SK-N-SH (cell line): ENCODE measurements around the gene ABHD16B. TPM values are rescaled to one million over a fixed set of nuclear protein-coding genes. Genes with fewer than 3 reads are reported as not detected.

Experiments
- CTCF ChIA-PET: fragments of 300-600, 350-600 bp; formaldehyde crosslinking; extraction: SDS; loops from one replicate; lab custom pipeline; 2021; lab: Yijun Ruan, JAX
- POLR2A ChIA-PET: fragments of 350-600 bp; sonication (Branson Sonifier 250); formaldehyde crosslinking; extraction: SDS; loops from one replicate; lab custom pipeline; 2020; ENCODE audit warnings: antibody characterized with exemption, inconsistent platforms; lab: Yijun Ruan, JAX
- DNase-seq: peaks from one replicate; pipeline ENCODE4 v3.0.0; 2012
- H2AFZ ChIP-seq: fragments of 200-600 bp; sonication (generic); 2 replicates; pipeline ENCODE4 v1.8.1; 2016; ENCODE audit warnings: antibody characterized with exemption, mild to moderate bottlenecking, low read depth
- H3F3A ChIP-seq: fragments of 200-600 bp; sonication (generic); replicated peaks from 2 replicates; pipeline ENCODE3; 2016; ENCODE audit warnings: antibody characterized with exemption, mild to moderate bottlenecking; ENCODE audit not compliant: insufficient read depth
- H3K27ac ChIP-seq, 2 experiments: fragments of 200-500 bp in 1 of 2; fragments of 200-600 bp in 1 of 2; sonication (Bioruptor generic) in 1 of 2; sonication (generic), shearing (Covaris generic) in 1 of 2; 2 replicates each; pipeline versions ENCODE4 v1.5.1 to v1.6.1; 2014 to 2016; ENCODE audit warnings: low read depth in 2 of 2, inconsistent platforms in 1 of 2, low read length in 1 of 2, mild to moderate bottlenecking in 1 of 2, mixed read lengths in 1 of 2
- H3K27me3 ChIP-seq: fragments of 200-600 bp; sonication (generic), shearing (Covaris generic); 2 replicates; pipeline ENCODE4 v1.6.1; 2016; ENCODE audit warnings: mixed run types; ENCODE audit not compliant: insufficient read depth
- H3K36me3 ChIP-seq, 2 experiments: fragments of 200-500 bp in 1 of 2; fragments of 200-600 bp in 1 of 2; sonication (Bioruptor generic) in 1 of 2; sonication (generic) in 1 of 2; replicated peaks in 1 of 2; 2 replicates each; pipeline versions ENCODE3 to v1.5.1; 2014 to 2016; ENCODE audit warnings: low read length in 1 of 2, mild to moderate bottlenecking in 1 of 2; ENCODE audit not compliant: insufficient read depth in 2 of 2, control insufficient read depth in 1 of 2
- H3K4me1 ChIP-seq, 2 experiments: fragments of 200-500 bp in 1 of 2; fragments of 200-600 bp in 1 of 2; sonication (Bioruptor generic) in 1 of 2; sonication (generic), shearing (Covaris generic) in 1 of 2; 2 replicates each; pipeline versions ENCODE4 v1.5.1 to v1.6.1; 2014 to 2016; ENCODE audit warnings: low read depth in 1 of 2, low read length in 1 of 2, mixed run types in 1 of 2; ENCODE audit not compliant: insufficient read depth in 2 of 2, control insufficient read depth in 1 of 2
- H3K4me2 ChIP-seq: fragments of 200-600 bp; sonication (generic), shearing (Covaris generic); 2 replicates; pipeline ENCODE4 v1.6.1; 2017; ENCODE audit warnings: mixed run types
- H3K4me3 ChIP-seq, 2 experiments: fragments of 200-500 bp in 1 of 2; fragments of 200-600 bp in 1 of 2; sonication (Bioruptor generic) in 1 of 2; sonication (generic), shearing (Covaris generic) in 1 of 2; 2 replicates each; pipeline versions ENCODE4 v1.5.1 to v1.8.1; 2014 to 2016; ENCODE audit warnings: low read depth in 2 of 2, inconsistent platforms in 1 of 2, low read length in 1 of 2, mild to moderate bottlenecking in 1 of 2, mixed read lengths in 1 of 2, moderate library complexity in 1 of 2
- H3K79me2 ChIP-seq: fragments of 200-600 bp; sonication (generic); 2 replicates; pipeline ENCODE4 v1.8.1; 2017; ENCODE audit warnings: mild to moderate bottlenecking; ENCODE audit not compliant: insufficient read depth
- H3K9ac ChIP-seq: fragments of 200-600 bp; sonication (generic); 2 replicates; pipeline ENCODE4 v1.6.1; 2017; ENCODE audit warnings: mixed run types
- H3K9me2 ChIP-seq: fragments of 200-600 bp; sonication (generic); 2 replicates; pipeline ENCODE4 v1.6.1; 2017; ENCODE audit warnings: mixed run types
- H3K9me3 ChIP-seq: fragments of 200-600 bp; sonication (generic); 2 replicates; pipeline ENCODE4 v1.6.1; 2017; ENCODE audit warnings: mixed run types, mild to moderate bottlenecking, moderate library complexity
- H4K20me1 ChIP-seq: fragments of 200-600 bp; sonication (generic); 2 replicates; pipeline ENCODE4 v1.6.1; 2017; ENCODE audit warnings: mild to moderate bottlenecking, mixed run types; ENCODE audit not compliant: insufficient read depth
- CHD2 ChIP-seq: fragments of 150-350 bp; IDR thresholded peaks from 2 replicates; pipeline ENCODE4 v1.6.1; 2018; ENCODE audit warnings: low read length; ENCODE audit not compliant: partially characterized antibody
- ELF1 ChIP-seq: IDR thresholded peaks from 2 replicates; pipeline ENCODE4 v1.4.0; 2012
- EZH2phosphoT487 ChIP-seq: fragments of 200-600 bp; sonication (generic); IDR thresholded peaks from 2 replicates; pipeline ENCODE4 v1.6.1; 2017; ENCODE audit warnings: low read depth, mixed run types, mild to moderate bottlenecking, antibody characterized with exemption, moderate library complexity, borderline replicate concordance
- FOSL2 ChIP-seq: IDR thresholded peaks from 2 replicates; pipeline ENCODE4 v1.4.0; 2012; ENCODE audit warnings: low read depth, mild to moderate bottlenecking, moderate library complexity, borderline replicate concordance
- GABPA ChIP-seq: IDR thresholded peaks from 2 replicates; pipeline ENCODE4 v1.4.0; 2012; ENCODE audit warnings: low read depth, mild to moderate bottlenecking
- IRF3 ChIP-seq: fragments of 150-350 bp; IDR thresholded peaks from 2 replicates; pipeline ENCODE4 v1.6.1; 2016; ENCODE audit warnings: mild to moderate bottlenecking, low read depth, low read length
- MEF2A ChIP-seq: IDR thresholded peaks from 2 replicates; pipeline ENCODE4 v1.4.0; 2012; ENCODE audit warnings: low read depth, borderline replicate concordance
- MXI1 ChIP-seq: IDR thresholded peaks from 2 replicates; pipeline ENCODE4 v1.6.1; 2012; ENCODE audit warnings: mild to moderate bottlenecking, low read depth, low read length, improper control_type of control experiment
- NRF1 ChIP-seq: IDR thresholded peaks from 2 replicates; pipeline ENCODE4 v1.6.1; 2012; ENCODE audit warnings: low read depth, mild to moderate bottlenecking, low read length
- PBX3 ChIP-seq: IDR thresholded peaks from 2 replicates; pipeline ENCODE4; 2012
- POLR2AphosphoS5 ChIP-seq: IDR thresholded peaks from 2 replicates; pipeline ENCODE4 v1.6.1; 2012; ENCODE audit warnings: low read depth, low read length
- RFX5 ChIP-seq: IDR thresholded peaks from 2 replicates; pipeline ENCODE4 v1.6.1; 2012; ENCODE audit warnings: mild to moderate bottlenecking, improper control_type of control experiment, low read length
- SIN3A ChIP-seq: IDR thresholded peaks from 2 replicates; pipeline ENCODE4 v1.6.1; 2012; ENCODE audit warnings: low read depth, mild to moderate bottlenecking, low read length, moderate library complexity, borderline replicate concordance
- TEAD4 ChIP-seq: IDR thresholded peaks from 2 replicates; pipeline ENCODE4 v1.4.0; 2012; ENCODE audit warnings: mild to moderate bottlenecking, borderline replicate concordance; ENCODE audit not compliant: insufficient read depth
- USF2 ChIP-seq: fragments of 150-350 bp; IDR thresholded peaks from 2 replicates; pipeline ENCODE4 v1.6.1; 2017; ENCODE audit warnings: antibody characterized with exemption, low read length, low read depth, borderline replicate concordance
- WGBS: methylation state at CpG from one replicate; pipeline ENCODE4 v1.1.6; 2017; ENCODE audit warnings: low lambda C conversion rate; 5-methylcytosine and 5-hydroxymethylcytosine counted together
- polyA plus RNA-seq, 3 experiments: library from polyadenylated mRNA; depleted of rRNA; stranded (reverse); fragments of >200 nt; gene quantifications; 2 replicates each; pipeline ENCODE4 v1.2.3, GENCODE V29; 2012
- TF ChIP-seq, protein P1 (sequence below): IDR thresholded peaks from 2 replicates; pipeline ENCODE4 v1.4.0; 2012; ENCODE audit warnings: low read depth, borderline replicate concordance
- TF ChIP-seq, protein P2 (sequence below): IDR thresholded peaks from 2 replicates; pipeline ENCODE4 v1.4.0; 2012; ENCODE audit warnings: low read depth, borderline replicate concordance

ABHD16B gene
- polyA plus RNA-seq, 1 of the 3 experiments (the other 2 are of a cell fraction): not detected

DNA sequence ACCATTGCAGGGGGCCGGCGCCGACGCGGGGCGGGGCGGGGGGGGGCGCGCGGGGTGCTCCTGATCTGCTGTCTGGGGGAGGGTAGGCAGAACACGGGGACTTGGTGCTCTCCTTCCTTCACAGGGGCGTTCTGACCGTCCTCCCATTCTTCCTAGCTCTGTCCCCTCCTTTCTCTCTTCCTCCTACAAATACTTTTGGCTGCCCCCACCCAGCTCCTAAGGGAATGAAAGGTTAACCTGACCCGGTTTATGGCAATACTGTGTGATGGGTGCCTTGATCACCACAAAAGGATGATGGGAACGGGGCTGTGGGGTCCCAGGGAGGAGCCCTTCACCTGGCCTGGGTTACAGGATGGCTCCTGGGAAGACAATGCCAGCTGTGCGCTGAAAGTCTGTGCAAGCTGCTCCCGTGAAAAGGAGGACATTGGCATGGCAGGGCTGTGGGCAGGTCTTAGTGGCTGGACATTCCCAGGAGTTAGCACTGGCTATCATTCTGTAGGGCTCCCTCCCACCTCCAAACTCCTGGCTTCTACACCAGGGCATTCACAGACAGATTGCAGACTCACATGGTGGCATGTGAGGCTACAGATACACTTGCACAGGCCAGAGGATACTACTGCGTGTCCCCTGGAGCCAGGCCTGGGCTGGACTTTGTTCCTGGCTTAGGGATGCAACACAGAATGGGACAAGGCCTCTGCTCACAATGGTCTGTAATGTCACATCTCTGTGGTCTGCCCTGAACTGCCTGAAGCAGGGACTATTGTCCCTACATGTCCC is 1.9 kb downstream of the ABHD16B start:
- peak overlapping the region; percentile 78 to 97; a peak in 1 of 4 replicates for H3K4me3 ChIP-seq
- H3K36me3 ChIP-seq: peaks cover 8 to 13% of the 10 kb centered on the region in 2 experiments
- H3K4me1 ChIP-seq: peaks cover 0 to 24% of the 10 kb centered on the region in 2 experiments; a peak in 1 of 4 replicates
- H3K9me3 ChIP-seq: no peaks in the 10 kb centered on the region
- DNase-seq: no peak
- CTCF ChIA-PET: interaction anchor here (0.7 to 4.2 kb wide), 12 partner anchors 8 to 325 kb away, joined by 3 to 30 read pairs (median 4); no protein-coding TSS in a partner anchor
- POLR2A ChIA-PET: no interaction called here
- no peaks in the 10 kb centered on the region for H3K9me2 ChIP-seq
- H3K4me2 ChIP-seq: peak overlapping the region; percentile 98
- no peaks in the 10 kb centered on the region for H4K20me1 ChIP-seq
- WGBS: 96% methylated on average over 18 of the region's 18 CpGs
- no peak overlapping the region for H3K27ac ChIP-seq
- TF ChIP-seq PBX3: no peak
- no peak for TF ChIP-seq RFX5
- H3K79me2 ChIP-seq: peaks cover 47% of the 10 kb centered on the region
- H3K27me3 ChIP-seq: no peaks in the 10 kb centered on the region
- H3K9ac ChIP-seq: peak overlapping the region; percentile 95; the same call in 1 of the 2 replicates
- no peak overlapping the region for H2AFZ ChIP-seq
- peaks cover 3% of the 10 kb centered on the region for H3F3A ChIP-seq

- peaks cover 12 to 15% of the 10 kb centered on the region in 2 experiments for H3K36me3 ChIP-seq
- peaks cover 0 to 17% of the 10 kb centered on the region in 2 experiments; a peak in 1 of 4 replicates for H3K4me1 ChIP-seq
- H3K9ac ChIP-seq: peak overlapping the region; percentile 95
- H4K20me1 ChIP-seq: 0 out of 2 replicates have a peak, but pooled peaks cover 5% of the 10 kb centered on the region
- peaks cover 54% of the 10 kb centered on the region for H3K79me2 ChIP-seq
- POLR2A ChIA-PET: interaction anchor here (0.9 to 2.1 kb wide), 4 partner anchors 9 to 166 kb away, joined by 3 to 12 read pairs (median 3); no protein-coding TSS in a partner anchor
- H3K27ac ChIP-seq: peak overlapping the region in 1 of 2 experiments; percentile 51; a peak in 2 of 4 replicates
- no peaks in the 10 kb centered on the region for H3K27me3 ChIP-seq
- peak overlapping the region; percentile 87 for H2AFZ ChIP-seq
- H3F3A ChIP-seq: peaks cover 3% of the 10 kb centered on the region
- H3K9me3 ChIP-seq: no peaks in the 10 kb centered on the region
- H3K4me3 ChIP-seq: peak overlapping the region; percentile 78 to 97
- H3K9me2 ChIP-seq: no peaks in the 10 kb centered on the region
- 32% methylated on average over 32 of the region's 38 CpGs for WGBS
- peak; percentile 77 for DNase-seq
- peak overlapping the region; percentile 98 for H3K4me2 ChIP-seq
- CTCF ChIA-PET: interaction anchor here (0.8 to 4.2 kb wide), 14 partner anchors 8 to 326 kb away, joined by 3 to 30 read pairs (median 4); partner anchors contain the start of gene PRPF6
- TF ChIP-seq, protein P1, sequence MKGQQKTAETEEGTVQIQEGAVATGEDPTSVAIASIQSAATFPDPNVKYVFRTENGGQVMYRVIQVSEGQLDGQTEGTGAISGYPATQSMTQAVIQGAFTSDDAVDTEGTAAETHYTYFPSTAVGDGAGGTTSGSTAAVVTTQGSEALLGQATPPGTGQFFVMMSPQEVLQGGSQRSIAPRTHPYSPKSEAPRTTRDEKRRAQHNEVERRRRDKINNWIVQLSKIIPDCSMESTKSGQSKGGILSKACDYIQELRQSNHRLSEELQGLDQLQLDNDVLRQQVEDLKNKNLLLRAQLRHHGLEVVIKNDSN: no peak
- TF ChIP-seq POLR2AphosphoS5 (0 out of 2 replicates have a peak, but pooled peaks have one; percentile 18), MXI1 (no peak), FOSL2 (no peak), EZH2phosphoT487 (no peak), MEF2A (no peak), IRF3 (no peak), TEAD4 (no peak), SIN3A (no peak), NRF1 (peak; percentile 57), USF2 (no peak), CHD2 (no peak), ELF1 (peak; percentile 59; the same call in 1 of the 2 replicates), GABPA (peak; percentile 48; the same call in 1 of the 2 replicates)
- TF ChIP-seq, protein P2, sequence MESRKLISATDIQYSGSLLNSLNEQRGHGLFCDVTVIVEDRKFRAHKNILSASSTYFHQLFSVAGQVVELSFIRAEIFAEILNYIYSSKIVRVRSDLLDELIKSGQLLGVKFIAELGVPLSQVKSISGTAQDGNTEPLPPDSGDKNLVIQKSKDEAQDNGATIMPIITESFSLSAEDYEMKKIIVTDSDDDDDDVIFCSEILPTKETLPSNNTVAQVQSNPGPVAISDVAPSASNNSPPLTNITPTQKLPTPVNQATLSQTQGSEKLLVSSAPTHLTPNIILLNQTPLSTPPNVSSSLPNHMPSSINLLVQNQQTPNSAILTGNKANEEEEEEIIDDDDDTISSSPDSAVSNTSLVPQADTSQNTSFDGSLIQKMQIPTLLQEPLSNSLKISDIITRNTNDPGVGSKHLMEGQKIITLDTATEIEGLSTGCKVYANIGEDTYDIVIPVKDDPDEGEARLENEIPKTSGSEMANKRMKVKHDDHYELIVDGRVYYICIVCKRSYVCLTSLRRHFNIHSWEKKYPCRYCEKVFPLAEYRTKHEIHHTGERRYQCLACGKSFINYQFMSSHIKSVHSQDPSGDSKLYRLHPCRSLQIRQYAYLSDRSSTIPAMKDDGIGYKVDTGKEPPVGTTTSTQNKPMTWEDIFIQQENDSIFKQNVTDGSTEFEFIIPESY: no peak
Measured at GRCh38 chr20:63863798-63864544, 2.7 kb downstream of the ABHD16B start.
